ENCODE measurements around the gene MYBL2.

MYBL2 gene

GRCh38 chr20:43662943-43663655, 3.8 kb upstream of the MYBL2 start:
- Histone ChIP-seq H3K36me3 (ENCODE audit: insufficient read depth, low read length) (no peaks in the 10 kb centered on the region), H3K27ac (ENCODE audit: low read depth, low read length) (no peak overlapping the region), H3K9me3 (ENCODE audit: low read length) (no peaks in the 10 kb centered on the region), H3K27me3 (ENCODE audit: control insufficient read depth in 1 of 2, insufficient read depth in 2 of 2, low read length in 2 of 2) (peaks cover 8 to 17% of the 10 kb centered on the region in 2 donors), H3K4me1 (ENCODE audit: insufficient read depth, low read length) (peaks cover 6% of the 10 kb centered on the region), H3K9ac (ENCODE audit: low read length) (no peak overlapping the region), H3K4me3 (ENCODE audit: low read depth in 1 of 2, low read length in 2 of 2) (no peak overlapping the region)

- no peak overlapping the region for H3K27ac ChIP-seq (ENCODE audit: low read depth, low read length)
- no peak overlapping the region for H3K9ac ChIP-seq (ENCODE audit: low read length)
- H3K4me3 ChIP-seq (ENCODE audit: low read depth in 1 of 2, low read length in 2 of 2), result no peak overlapping the region
- H3K4me1 ChIP-seq (ENCODE audit: insufficient read depth, low read length), result peaks cover 6% of the 10 kb centered on the region
- H3K27me3 ChIP-seq (ENCODE audit: control insufficient read depth in 1 of 2, insufficient read depth in 2 of 2, low read length in 2 of 2), result peaks cover 8 to 37% of the 10 kb centered on the region in 2 donors
- no peaks in the 10 kb centered on the region for H3K36me3 ChIP-seq (ENCODE audit: insufficient read depth, low read length)
- no peaks in the 10 kb centered on the region for H3K9me3 ChIP-seq (ENCODE audit: low read length)
Measured at GRCh38 chr20:43665466-43666176, 1.3 kb upstream of the MYBL2 start.

GRCh38 chr20:43667341-43668132, 623 bp downstream of the MYBL2 start:
- H3K27ac ChIP-seq (ENCODE audit: low read depth, low read length), result no peak overlapping the region
- no peak overlapping the region for H3K4me3 ChIP-seq (ENCODE audit: low read depth in 1 of 2, low read length in 2 of 2)
- H3K27me3 ChIP-seq (ENCODE audit: control insufficient read depth in 1 of 2, insufficient read depth in 2 of 2, low read length in 2 of 2), result peaks cover 8 to 37% of the 10 kb centered on the region in 2 donors
- peaks cover 6% of the 10 kb centered on the region for H3K4me1 ChIP-seq (ENCODE audit: insufficient read depth, low read length)
- no peaks in the 10 kb centered on the region for H3K9me3 ChIP-seq (ENCODE audit: low read length)
- no peak overlapping the region for H3K9ac ChIP-seq (ENCODE audit: low read length)
- H3K36me3 ChIP-seq (ENCODE audit: insufficient read depth, low read length), result no peaks in the 10 kb centered on the region

DNA sequence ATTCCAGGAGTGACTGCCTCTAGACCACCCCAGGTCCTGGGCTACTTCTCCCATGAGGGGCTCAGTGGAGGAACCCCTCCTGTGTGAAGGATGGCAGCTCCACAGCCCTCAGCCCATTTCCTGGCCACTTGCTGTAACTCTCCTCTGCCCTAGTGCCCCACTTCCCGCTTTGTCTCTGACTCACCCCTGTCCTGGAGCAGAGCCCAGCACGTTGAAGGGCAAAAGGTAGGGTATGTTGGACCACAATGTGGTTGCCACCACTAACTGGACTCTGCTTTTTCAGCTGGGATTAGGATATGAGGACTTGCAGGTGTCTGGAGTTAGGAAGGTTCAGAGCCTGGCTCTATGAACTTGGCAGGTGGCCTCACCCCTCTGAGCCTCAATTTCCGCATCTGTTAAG, 2.4 kb downstream of the MYBL2 start:
- Histone ChIP-seq H3K27me3 (ENCODE audit: control insufficient read depth in 1 of 2, insufficient read depth in 2 of 2, low read length in 2 of 2) (peaks cover 8 to 37% of the 10 kb centered on the region in 2 donors), H3K36me3 (ENCODE audit: insufficient read depth, low read length) (no peaks in the 10 kb centered on the region), H3K9ac (ENCODE audit: low read length) (no peak overlapping the region), H3K4me1 (ENCODE audit: insufficient read depth, low read length) (peaks cover 6% of the 10 kb centered on the region), H3K9me3 (ENCODE audit: low read length) (no peaks in the 10 kb centered on the region), H3K4me3 (ENCODE audit: low read depth in 1 of 2, low read length in 2 of 2) (no peak overlapping the region), H3K27ac (ENCODE audit: low read depth, low read length) (no peak overlapping the region)

- Histone ChIP-seq H3K36me3 (ENCODE audit: insufficient read depth, low read length) (no peaks in the 10 kb centered on the region), H3K9ac (ENCODE audit: low read length) (no peak overlapping the region), H3K9me3 (ENCODE audit: low read length) (no peaks in the 10 kb centered on the region), H3K27ac (ENCODE audit: low read depth, low read length) (no peak overlapping the region), H3K4me3 (ENCODE audit: low read depth in 1 of 2, low read length in 2 of 2) (no peak overlapping the region), H3K4me1 (ENCODE audit: insufficient read depth, low read length) (peaks cover 6% of the 10 kb centered on the region), H3K27me3 (ENCODE audit: control insufficient read depth in 1 of 2, insufficient read depth in 2 of 2, low read length in 2 of 2) (peaks cover 8 to 37% of the 10 kb centered on the region in 2 donors)
Measured at GRCh38 chr20:43670423-43670822, 3.5 kb downstream of the MYBL2 start.

GRCh38 chr20:43676368-43676767, 9.5 kb downstream of the MYBL2 start:
- Histone ChIP-seq H3K4me3 (ENCODE audit: low read depth in 1 of 2, low read length in 2 of 2) (no peak overlapping the region), H3K27ac (ENCODE audit: low read depth, low read length) (no peak overlapping the region), H3K27me3 (ENCODE audit: control insufficient read depth in 1 of 2, insufficient read depth in 2 of 2, low read length in 2 of 2) (no peaks in the 10 kb centered on the region), H3K36me3 (ENCODE audit: insufficient read depth, low read length) (no peaks in the 10 kb centered on the region), H3K9ac (ENCODE audit: low read length) (no peak overlapping the region), H3K9me3 (ENCODE audit: low read length) (no peaks in the 10 kb centered on the region), H3K4me1 (ENCODE audit: insufficient read depth, low read length) (no peaks in the 10 kb centered on the region)

DNA sequence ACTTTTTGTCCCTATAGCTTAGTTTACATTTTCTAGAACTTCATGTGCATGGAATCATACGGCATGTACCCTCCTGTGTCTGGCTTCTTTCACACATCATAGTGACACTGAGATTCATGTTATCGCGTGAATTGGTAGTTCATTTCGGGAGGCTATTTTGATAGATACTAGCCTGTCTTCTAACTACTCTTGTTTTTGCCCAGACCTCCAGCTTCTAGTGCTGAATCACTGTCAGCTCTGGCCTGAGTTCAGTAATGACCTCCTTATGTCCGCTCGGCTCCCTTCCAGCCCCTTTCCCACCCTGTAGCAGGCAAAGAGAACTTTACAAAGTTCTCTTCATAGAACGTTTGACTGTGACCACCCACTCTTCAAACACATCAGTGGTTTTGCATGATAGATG, 14.1 kb downstream of the MYBL2 start:
- Histone ChIP-seq H3K27ac (ENCODE audit: low read depth, low read length) (no peak overlapping the region), H3K4me1 (ENCODE audit: insufficient read depth, low read length) (no peaks in the 10 kb centered on the region), H3K27me3 (ENCODE audit: control insufficient read depth in 1 of 2, insufficient read depth in 2 of 2, low read length in 2 of 2) (no peaks in the 10 kb centered on the region), H3K9me3 (ENCODE audit: low read length) (no peaks in the 10 kb centered on the region), H3K36me3 (ENCODE audit: insufficient read depth, low read length) (no peaks in the 10 kb centered on the region), H3K9ac (ENCODE audit: low read length) (no peak overlapping the region), H3K4me3 (ENCODE audit: low read depth in 1 of 2, low read length in 2 of 2) (no peak overlapping the region)

GRCh38 chr20:43681468-43681942, 14.6 kb downstream of the MYBL2 start:
- Histone ChIP-seq H3K9ac (ENCODE audit: low read length) (no peak overlapping the region), H3K4me3 (ENCODE audit: low read depth in 1 of 2, low read length in 2 of 2) (no peak overlapping the region), H3K4me1 (ENCODE audit: insufficient read depth, low read length) (no peaks in the 10 kb centered on the region), H3K36me3 (ENCODE audit: insufficient read depth, low read length) (no peaks in the 10 kb centered on the region), H3K27ac (ENCODE audit: low read depth, low read length) (no peak overlapping the region), H3K27me3 (ENCODE audit: control insufficient read depth in 1 of 2, insufficient read depth in 2 of 2, low read length in 2 of 2) (no peaks in the 10 kb centered on the region), H3K9me3 (ENCODE audit: low read length) (no peaks in the 10 kb centered on the region)

DNA sequence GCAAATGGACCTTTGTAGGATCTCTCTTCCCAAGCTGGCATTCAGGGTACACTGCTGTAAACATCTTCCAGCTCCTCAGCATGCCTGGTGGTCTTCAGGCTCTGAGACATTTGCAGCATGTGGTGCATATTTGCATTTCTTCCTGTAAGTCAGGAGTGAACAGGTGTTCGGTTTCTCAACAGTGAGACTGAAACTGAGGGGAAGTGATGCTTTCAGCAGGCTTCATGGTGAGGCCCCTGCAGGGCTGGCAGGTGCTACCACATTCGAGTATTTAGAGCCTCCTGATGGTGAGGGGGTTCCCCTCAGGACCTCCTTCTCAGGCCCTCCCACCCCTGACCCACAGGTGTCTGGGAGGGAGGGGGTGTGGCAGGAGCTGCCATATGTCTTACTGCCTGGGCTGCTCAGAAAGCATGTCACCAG, 15.1 kb downstream of the MYBL2 start:
- no peak overlapping the region for H3K27ac ChIP-seq (ENCODE audit: low read depth, low read length)
- H3K4me1 ChIP-seq (ENCODE audit: insufficient read depth, low read length), result no peaks in the 10 kb centered on the region
- no peaks in the 10 kb centered on the region for H3K27me3 ChIP-seq (ENCODE audit: control insufficient read depth in 1 of 2, insufficient read depth in 2 of 2, low read length in 2 of 2)
- H3K36me3 ChIP-seq (ENCODE audit: insufficient read depth, low read length), result no peaks in the 10 kb centered on the region
- H3K9me3 ChIP-seq (ENCODE audit: low read length), result no peaks in the 10 kb centered on the region
- no peak overlapping the region for H3K4me3 ChIP-seq (ENCODE audit: low read depth in 1 of 2, low read length in 2 of 2)
- no peak overlapping the region for H3K9ac ChIP-seq (ENCODE audit: low read length)

DNA sequence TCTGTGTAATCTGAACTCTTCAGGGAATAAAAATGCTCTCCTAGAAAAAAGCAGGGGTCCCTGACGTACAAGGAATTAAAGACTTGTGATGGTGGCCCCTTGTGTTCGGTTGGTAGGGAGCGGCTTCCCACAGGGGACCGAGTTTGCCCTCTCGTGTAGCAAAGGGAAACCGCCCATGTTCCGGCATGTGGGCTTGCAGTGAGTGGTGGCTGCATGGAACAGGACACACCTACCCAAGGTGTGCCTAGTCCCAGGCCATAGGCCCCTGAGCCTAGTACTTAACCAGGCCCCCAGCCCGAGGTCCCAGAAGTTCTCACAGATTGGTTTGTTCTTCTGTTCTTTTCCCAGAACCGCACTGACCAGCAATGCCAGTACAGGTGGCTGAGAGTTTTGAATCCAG, 15.5 kb downstream of the MYBL2 start:
- H3K27me3 ChIP-seq (ENCODE audit: control insufficient read depth in 1 of 2, insufficient read depth in 2 of 2, low read length in 2 of 2), result no peaks in the 10 kb centered on the region
- no peak overlapping the region for H3K4me3 ChIP-seq (ENCODE audit: low read depth in 1 of 2, low read length in 2 of 2)
- H3K9me3 ChIP-seq (ENCODE audit: low read length), result no peaks in the 10 kb centered on the region
- H3K9ac ChIP-seq (ENCODE audit: low read length), result no peak overlapping the region
- no peaks in the 10 kb centered on the region for H3K4me1 ChIP-seq (ENCODE audit: insufficient read depth, low read length)
- no peaks in the 10 kb centered on the region for H3K36me3 ChIP-seq (ENCODE audit: insufficient read depth, low read length)
- no peak overlapping the region for H3K27ac ChIP-seq (ENCODE audit: low read depth, low read length)

- Histone ChIP-seq H3K27ac (ENCODE audit: low read depth, low read length) (no peak overlapping the region), H3K9ac (ENCODE audit: low read length) (no peak overlapping the region), H3K4me3 (ENCODE audit: low read depth in 1 of 2, low read length in 2 of 2) (no peak overlapping the region), H3K36me3 (ENCODE audit: insufficient read depth, low read length) (no peaks in the 10 kb centered on the region), H3K9me3 (ENCODE audit: low read length) (no peaks in the 10 kb centered on the region), H3K4me1 (ENCODE audit: insufficient read depth, low read length) (no peaks in the 10 kb centered on the region), H3K27me3 (ENCODE audit: control insufficient read depth in 1 of 2, insufficient read depth in 2 of 2, low read length in 2 of 2) (no peaks in the 10 kb centered on the region)
Measured at GRCh38 chr20:43686820-43687219, 19.9 kb downstream of the MYBL2 start.

Data from muscle layer of colon (tissue), 2 donors.